T-helper 9 cell (primary cell): ENCODE data around the gene SLMAP.
"Not testable (repeated sequence)": the region's sequence is repeated elsewhere in the genome, so short reads cannot be mapped to it uniquely, and the experiment has no call there.

Source experiments
- DNase-seq: peaks from one replicate; pipeline ENCODE4 v3.0.0-alpha.2; 2020

The SLMAP gene

GRCh38 chr3:57794501-57794900, 38.4 kb downstream of the SLMAP start:
- DNase-seq, result no peak

- no peak for DNase-seq
These were observed 38.8 kb downstream of the SLMAP start for GRCh38 chr3:57794951-57795350.

GRCh38 chr3:57796261-57796660, 40.2 kb downstream of the SLMAP start:
- DNase-seq, result no peak

GRCh38 chr3:57797701-57798487, 41.8 kb downstream of the SLMAP start:
- no peak for DNase-seq

GRCh38 chr3:57803647-57804081, 47.6 kb downstream of the SLMAP start:
- DNase-seq, result no peak

- DNase-seq, result no peak
These were observed 49.2 kb downstream of the SLMAP start for GRCh38 chr3:57805266-57805665.

GRCh38 chr3:57805674-57806073, 49.6 kb downstream of the SLMAP start:
- DNase-seq, result no peak

GRCh38 chr3:57806195-57806594, 50.1 kb downstream of the SLMAP start:
- DNase-seq, result not testable (repeated sequence)

GRCh38 chr3:57808961-57809608, 53.0 kb downstream of the SLMAP start:
- no peak for DNase-seq

- DNase-seq, result no peak
These were observed 53.5 kb downstream of the SLMAP start for GRCh38 chr3:57809609-57809968.

GRCh38 chr3:57810048-57810447, 53.9 kb downstream of the SLMAP start:
- no peak for DNase-seq

- DNase-seq, result no peak
These were observed 54.5 kb downstream of the SLMAP start for GRCh38 chr3:57810471-57811137.

GRCh38 chr3:57815036-57815435, 58.9 kb downstream of the SLMAP start:
- peak; percentile 12 for DNase-seq

GRCh38 chr3:57816471-57817095, 60.5 kb downstream of the SLMAP start:
- no peak for DNase-seq

- DNase-seq, result no peak
These were observed 62.7 kb downstream of the SLMAP start for GRCh38 chr3:57818772-57819171.

- DNase-seq, result no peak
These were observed 64.4 kb downstream of the SLMAP start for GRCh38 chr3:57820479-57820878.

GRCh38 chr3:57821765-57822164, 65.7 kb downstream of the SLMAP start:
- no peak for DNase-seq

- no peak for DNase-seq
These were observed 66.6 kb downstream of the SLMAP start for GRCh38 chr3:57822686-57823085.

- DNase-seq, result no peak
These were observed 69.0 kb downstream of the SLMAP start for GRCh38 chr3:57825116-57825515.

GRCh38 chr3:57826245-57826951, 70.3 kb downstream of the SLMAP start:
- DNase-seq, result no peak

- no peak for DNase-seq
These were observed 71.0 kb downstream of the SLMAP start for GRCh38 chr3:57826952-57827723.

- no peak for DNase-seq
These were observed 71.6 kb downstream of the SLMAP start for GRCh38 chr3:57827757-57828156.
